ENCODE results near the gene AFAP1.

The AFAP1 gene

GRCh38 chr4:7787681-7788141 is 151.9 kb downstream of the AFAP1 start:
- no peaks in the 10 kb centered on the region for H3K9me3 ChIP-seq (ENCODE audit: insufficient read depth, low read depth, low read length)
- H3K4me2 ChIP-seq (ENCODE audit: low read length): no peak overlapping the region
- no peak overlapping the region for H4K8ac ChIP-seq (ENCODE audit: low read depth, low read length)
- H3K4ac ChIP-seq (ENCODE audit: low read depth, low read length): no peak overlapping the region
- no peaks in the 10 kb centered on the region for H3K79me2 ChIP-seq (ENCODE audit: control insufficient read depth, insufficient read depth, low read length, poor library complexity)
- WGBS (ENCODE audit: extremely low coverage, insufficient coverage, insufficient read length): no CpG with 5 or more reads among the region's 30 CpGs
- peaks cover 6% of the 10 kb centered on the region in 2 experiments for H3K4me1 ChIP-seq (ENCODE audit: control insufficient read depth in 1 of 2, insufficient read depth in 2 of 2, low read length in 2 of 2)
- peaks cover 18 to 31% of the 10 kb centered on the region in 2 experiments for H3K36me3 ChIP-seq (ENCODE audit: control insufficient read depth in 1 of 2, insufficient read depth in 2 of 2, low read length in 2 of 2)
- no peak overlapping the region for H3K9ac ChIP-seq (ENCODE audit: low read length)
- no peak overlapping the region for H2AK5ac ChIP-seq (ENCODE audit: low read length)
- H4K12ac ChIP-seq (ENCODE audit: low read depth, low read length): no peak overlapping the region
- H2AFZ ChIP-seq (ENCODE audit: insufficient read depth, low read length, poor library complexity): no peak overlapping the region
- H2BK120ac ChIP-seq (ENCODE audit: insufficient read depth, low read length, poor library complexity): no peak overlapping the region
- H4K91ac ChIP-seq (ENCODE audit: low read depth, low read length): no peak overlapping the region
- H3K14ac ChIP-seq (ENCODE audit: low read length): no peak overlapping the region
- DNase-seq: no peak
- no peak overlapping the region for H3K18ac ChIP-seq (ENCODE audit: low read length)
- no peak overlapping the region for H2BK12ac ChIP-seq (ENCODE audit: low read length)
- H3K27ac ChIP-seq (ENCODE audit: low read depth, low read length): no peak overlapping the region
- no peak overlapping the region for H3K23ac ChIP-seq (ENCODE audit: low read length)
- no peak overlapping the region for H3K4me3 ChIP-seq (ENCODE audit: low read depth, low read length)
- H3K79me1 ChIP-seq (ENCODE audit: low read length): peaks cover 4% of the 10 kb centered on the region
- H3K27me3 ChIP-seq (ENCODE audit: insufficient read depth, low read length): no peaks in the 10 kb centered on the region
- no peak overlapping the region for H2BK5ac ChIP-seq (ENCODE audit: low read depth, low read length, poor library complexity)

- Histone ChIP-seq H3K14ac (ENCODE audit: low read length) (no peak overlapping the region), H2BK120ac (ENCODE audit: insufficient read depth, low read length, poor library complexity) (no peak overlapping the region), H4K91ac (ENCODE audit: low read depth, low read length) (no peak overlapping the region), H2BK12ac (ENCODE audit: low read length) (no peak overlapping the region), H3K79me1 (ENCODE audit: low read length) (peaks cover 4% of the 10 kb centered on the region), H3K18ac (ENCODE audit: low read length) (no peak overlapping the region), H2AFZ (ENCODE audit: insufficient read depth, low read length, poor library complexity) (no peak overlapping the region), H3K4me3 (ENCODE audit: low read depth, low read length) (no peak overlapping the region), H3K23ac (ENCODE audit: low read length) (no peak overlapping the region), H3K27me3 (ENCODE audit: insufficient read depth, low read length) (no peaks in the 10 kb centered on the region), H4K12ac (ENCODE audit: low read depth, low read length) (no peak overlapping the region), H3K27ac (ENCODE audit: low read depth, low read length) (no peak overlapping the region), H3K36me3 (ENCODE audit: control insufficient read depth in 1 of 2, insufficient read depth in 2 of 2, low read length in 2 of 2) (peaks cover 18 to 28% of the 10 kb centered on the region in 2 experiments), H2BK5ac (ENCODE audit: low read depth, low read length, poor library complexity) (no peak overlapping the region), H3K4me2 (ENCODE audit: low read length) (no peak overlapping the region), H2AK5ac (ENCODE audit: low read length) (no peak overlapping the region), H3K9me3 (ENCODE audit: insufficient read depth, low read depth, low read length) (no peaks in the 10 kb centered on the region), H3K4me1 (ENCODE audit: control insufficient read depth in 1 of 2, insufficient read depth in 2 of 2, low read length in 2 of 2) (peaks cover 7 to 8% of the 10 kb centered on the region in 2 experiments), H3K4ac (ENCODE audit: low read depth, low read length) (no peak overlapping the region), H3K9ac (ENCODE audit: low read length) (no peak overlapping the region), H3K79me2 (ENCODE audit: control insufficient read depth, insufficient read depth, low read length, poor library complexity) (peaks cover under 1% of the 10 kb centered on the region), H4K8ac (ENCODE audit: low read depth, low read length) (no peak overlapping the region)
- DNase-seq: no peak
- WGBS (ENCODE audit: extremely low coverage, insufficient coverage, insufficient read length): no CpG with 5 or more reads among the region's 15 CpGs
These were observed 152.6 kb downstream of the AFAP1 start for GRCh38 chr4:7787067-7787466.

GRCh38 chr4:7786517-7786916 is 153.1 kb downstream of the AFAP1 start:
- no peak overlapping the region for H3K27ac ChIP-seq (ENCODE audit: low read depth, low read length)
- WGBS (ENCODE audit: extremely low coverage, insufficient coverage, insufficient read length): no CpG with 5 or more reads among the region's 10 CpGs

GRCh38 chr4:7786040-7786439 is 153.6 kb downstream of the AFAP1 start:
- no peaks in the 10 kb centered on the region for H3K9me3 ChIP-seq (ENCODE audit: insufficient read depth, low read depth, low read length)
- no peak overlapping the region for H2AFZ ChIP-seq (ENCODE audit: insufficient read depth, low read length, poor library complexity)
- H2BK12ac ChIP-seq (ENCODE audit: low read length): no peak overlapping the region
- H3K4me2 ChIP-seq (ENCODE audit: low read length): no peak overlapping the region
- no peak overlapping the region for H3K4me3 ChIP-seq (ENCODE audit: low read depth, low read length)
- no peak overlapping the region for H3K4ac ChIP-seq (ENCODE audit: low read depth, low read length)
- H4K8ac ChIP-seq (ENCODE audit: low read depth, low read length): no peak overlapping the region
- H4K12ac ChIP-seq (ENCODE audit: low read depth, low read length): no peak overlapping the region
- no peak overlapping the region for H2AK5ac ChIP-seq (ENCODE audit: low read length)
- H2BK5ac ChIP-seq (ENCODE audit: low read depth, low read length, poor library complexity): no peak overlapping the region
- peaks cover 4% of the 10 kb centered on the region for H3K79me1 ChIP-seq (ENCODE audit: low read length)
- H3K79me2 ChIP-seq (ENCODE audit: control insufficient read depth, insufficient read depth, low read length, poor library complexity): peaks cover 2% of the 10 kb centered on the region
- H2BK120ac ChIP-seq (ENCODE audit: insufficient read depth, low read length, poor library complexity): no peak overlapping the region
- H3K27ac ChIP-seq (ENCODE audit: low read depth, low read length): no peak overlapping the region
- no peak for DNase-seq
- H3K4me1 ChIP-seq (ENCODE audit: control insufficient read depth in 1 of 2, insufficient read depth in 2 of 2, low read length in 2 of 2): peaks cover 9 to 10% of the 10 kb centered on the region in 2 experiments
- peaks cover 20 to 28% of the 10 kb centered on the region in 2 experiments for H3K36me3 ChIP-seq (ENCODE audit: control insufficient read depth in 1 of 2, insufficient read depth in 2 of 2, low read length in 2 of 2)
- H3K18ac ChIP-seq (ENCODE audit: low read length): no peak overlapping the region
- no peak overlapping the region for H3K23ac ChIP-seq (ENCODE audit: low read length)
- H4K91ac ChIP-seq (ENCODE audit: low read depth, low read length): no peak overlapping the region
- no peak overlapping the region for H3K9ac ChIP-seq (ENCODE audit: low read length)
- H3K27me3 ChIP-seq (ENCODE audit: insufficient read depth, low read length): no peaks in the 10 kb centered on the region
- H3K14ac ChIP-seq (ENCODE audit: low read length): no peak overlapping the region
- WGBS (ENCODE audit: extremely low coverage, insufficient coverage, insufficient read length): no CpG with 5 or more reads among the region's 10 CpGs

More at GRCh38 chr4:7786517-7786916, 153.1 kb downstream of the AFAP1 start:
- H4K91ac ChIP-seq (ENCODE audit: low read depth, low read length): no peak overlapping the region
- no peak overlapping the region for H2AFZ ChIP-seq (ENCODE audit: insufficient read depth, low read length, poor library complexity)
- H2BK12ac ChIP-seq (ENCODE audit: low read length): no peak overlapping the region
- H3K79me1 ChIP-seq (ENCODE audit: low read length): peaks cover 4% of the 10 kb centered on the region
- no peak overlapping the region for H2BK5ac ChIP-seq (ENCODE audit: low read depth, low read length, poor library complexity)
- H4K12ac ChIP-seq (ENCODE audit: low read depth, low read length): no peak overlapping the region
- no peak overlapping the region for H3K14ac ChIP-seq (ENCODE audit: low read length)
- H4K8ac ChIP-seq (ENCODE audit: low read depth, low read length): no peak overlapping the region
- H3K9me3 ChIP-seq (ENCODE audit: insufficient read depth, low read depth, low read length): no peaks in the 10 kb centered on the region
- H3K27me3 ChIP-seq (ENCODE audit: insufficient read depth, low read length): no peaks in the 10 kb centered on the region
- no peak overlapping the region for H3K23ac ChIP-seq (ENCODE audit: low read length)
- no peak for DNase-seq
- H3K4me1 ChIP-seq (ENCODE audit: control insufficient read depth in 1 of 2, insufficient read depth in 2 of 2, low read length in 2 of 2): peaks cover 9 to 10% of the 10 kb centered on the region in 2 experiments
- no peak overlapping the region for H2BK120ac ChIP-seq (ENCODE audit: insufficient read depth, low read length, poor library complexity)
- H3K4me2 ChIP-seq (ENCODE audit: low read length): no peak overlapping the region
- no peak overlapping the region for H2AK5ac ChIP-seq (ENCODE audit: low read length)
- no peak overlapping the region for H3K4me3 ChIP-seq (ENCODE audit: low read depth, low read length)
- H3K36me3 ChIP-seq (ENCODE audit: control insufficient read depth in 1 of 2, insufficient read depth in 2 of 2, low read length in 2 of 2): peaks cover 18 to 24% of the 10 kb centered on the region in 2 experiments
- H3K79me2 ChIP-seq (ENCODE audit: control insufficient read depth, insufficient read depth, low read length, poor library complexity): peaks cover 2% of the 10 kb centered on the region
- no peak overlapping the region for H3K4ac ChIP-seq (ENCODE audit: low read depth, low read length)
- no peak overlapping the region for H3K18ac ChIP-seq (ENCODE audit: low read length)
- H3K9ac ChIP-seq (ENCODE audit: low read length): no peak overlapping the region
